Sigmoid colon (tissue), 4 donors: ENCODE data around the gene IL10RA.

Experiments used
- EP300 ChIP-seq, 4 donors: sonication (generic); formaldehyde crosslinking; IDR thresholded peaks; one replicate each; pipeline ENCODE4 v1.6.1; 2017; ENCODE audit warnings: antibody characterized with exemption in 4 of 4
- POLR2A ChIP-seq, 2 donors: fragments of 450-650 bp; IDR thresholded peaks; one replicate each; pipeline ENCODE4 v1.6.1; 2016; ENCODE audit warnings: antibody characterized with exemption in 2 of 2, mild to moderate bottlenecking in 2 of 2, moderate library complexity in 2 of 2
- TF ChIP-seq, protein P1 (sequence below), 4 experiments: fragments of 450-650 bp in 3 of 4; fragments of 200-600 bp in 1 of 4; IDR thresholded peaks; one replicate each; pipeline ENCODE4 v1.5.1; 2016 to 2019; ENCODE audit warnings: antibody characterized with exemption in 4 of 4, mild to moderate bottlenecking in 3 of 4, moderate library complexity in 2 of 4

DNA sequence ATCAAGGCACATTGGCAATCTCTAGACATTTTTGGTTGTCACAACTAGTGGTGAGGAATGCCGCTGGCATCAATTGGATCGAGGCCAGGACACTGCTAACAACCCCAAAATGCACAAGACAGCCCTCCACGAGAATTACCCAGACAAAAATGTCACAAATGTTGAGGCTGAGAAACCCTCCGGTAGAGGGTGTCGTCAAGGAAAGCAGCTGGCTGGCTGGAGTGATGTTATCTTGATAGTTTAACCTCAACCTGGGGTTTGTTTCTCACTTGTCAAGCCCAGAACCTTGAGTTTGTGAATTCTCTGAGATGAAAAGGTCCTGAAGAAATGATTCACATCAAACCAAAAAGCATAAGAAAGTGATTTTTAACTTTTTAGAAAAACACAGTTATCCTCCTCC is 35.9 kb upstream of the IL10RA start:
- TF ChIP-seq, protein P1, sequence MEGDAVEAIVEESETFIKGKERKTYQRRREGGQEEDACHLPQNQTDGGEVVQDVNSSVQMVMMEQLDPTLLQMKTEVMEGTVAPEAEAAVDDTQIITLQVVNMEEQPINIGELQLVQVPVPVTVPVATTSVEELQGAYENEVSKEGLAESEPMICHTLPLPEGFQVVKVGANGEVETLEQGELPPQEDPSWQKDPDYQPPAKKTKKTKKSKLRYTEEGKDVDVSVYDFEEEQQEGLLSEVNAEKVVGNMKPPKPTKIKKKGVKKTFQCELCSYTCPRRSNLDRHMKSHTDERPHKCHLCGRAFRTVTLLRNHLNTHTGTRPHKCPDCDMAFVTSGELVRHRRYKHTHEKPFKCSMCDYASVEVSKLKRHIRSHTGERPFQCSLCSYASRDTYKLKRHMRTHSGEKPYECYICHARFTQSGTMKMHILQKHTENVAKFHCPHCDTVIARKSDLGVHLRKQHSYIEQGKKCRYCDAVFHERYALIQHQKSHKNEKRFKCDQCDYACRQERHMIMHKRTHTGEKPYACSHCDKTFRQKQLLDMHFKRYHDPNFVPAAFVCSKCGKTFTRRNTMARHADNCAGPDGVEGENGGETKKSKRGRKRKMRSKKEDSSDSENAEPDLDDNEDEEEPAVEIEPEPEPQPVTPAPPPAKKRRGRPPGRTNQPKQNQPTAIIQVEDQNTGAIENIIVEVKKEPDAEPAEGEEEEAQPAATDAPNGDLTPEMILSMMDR (IDR thresholded peaks at IDR 0.05), result peak in 1 of 4 experiments; percentile 5
- no peak for TF ChIP-seq POLR2A (IDR thresholded peaks at IDR 0.05)
- TF ChIP-seq EP300 (IDR thresholded peaks at IDR 0.05), result no peak
